Retinal pigment epithelial cell (primary cell): ENCODE results near the gene RPS6KB2.

ENCODE experiments used
- DNase-seq: peaks from one replicate; pipeline ENCODE4 v3.0.0-alpha.2; 2010; ENCODE audit warnings: low read depth
- H3K4me3 ChIP-seq: 2 replicates; pipeline ENCODE4 v1.5.1; 2011; ENCODE audit warnings: mild to moderate bottlenecking, low read length, control low read depth, moderate library complexity
- TF ChIP-seq, protein P1 (sequence below): conservative IDR thresholded peaks from 2 replicates; pipeline ENCODE4 v1.5.1; 2011; ENCODE audit warnings: low read depth, low read length, control low read depth, inconsistent platforms

The RPS6KB2 gene

DNA sequence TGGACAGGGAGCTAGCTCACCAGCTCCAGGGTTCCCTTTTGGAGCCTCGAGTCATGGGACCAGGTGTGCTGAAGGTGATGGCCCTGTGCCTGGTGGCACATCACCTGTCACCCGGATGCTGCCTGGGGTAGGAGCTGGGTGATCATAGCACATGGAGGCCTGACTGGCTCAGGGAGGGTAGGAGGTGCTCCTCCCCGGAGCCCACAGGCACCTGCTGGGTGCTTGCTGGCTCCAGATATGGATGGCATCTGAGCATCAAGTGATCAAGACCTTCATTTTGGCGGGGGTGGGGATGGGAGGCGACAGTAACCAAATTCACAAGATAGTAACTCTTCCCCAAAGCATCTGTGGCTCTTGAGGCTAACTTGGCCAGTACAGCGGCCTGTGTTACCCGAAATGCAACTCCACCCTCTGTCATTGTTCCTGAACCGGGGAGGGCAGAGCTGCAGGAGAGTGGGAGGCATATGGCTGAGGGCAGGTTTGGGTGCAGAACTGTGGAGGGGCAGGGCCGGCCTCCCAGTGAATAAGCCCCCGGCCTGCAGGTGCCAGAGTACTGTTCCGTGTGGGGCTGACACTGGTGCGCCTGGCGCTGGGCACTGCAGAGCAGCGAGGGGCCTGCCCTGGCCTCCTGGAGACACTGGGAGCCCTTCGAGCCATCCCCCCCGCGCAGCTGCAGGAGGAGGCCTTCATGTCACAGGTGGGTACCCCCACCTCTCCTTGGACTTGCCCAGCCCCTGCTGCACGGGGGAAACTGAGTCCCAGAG is 19.7 kb upstream of the RPS6KB2 start:
- TF ChIP-seq, protein P1, sequence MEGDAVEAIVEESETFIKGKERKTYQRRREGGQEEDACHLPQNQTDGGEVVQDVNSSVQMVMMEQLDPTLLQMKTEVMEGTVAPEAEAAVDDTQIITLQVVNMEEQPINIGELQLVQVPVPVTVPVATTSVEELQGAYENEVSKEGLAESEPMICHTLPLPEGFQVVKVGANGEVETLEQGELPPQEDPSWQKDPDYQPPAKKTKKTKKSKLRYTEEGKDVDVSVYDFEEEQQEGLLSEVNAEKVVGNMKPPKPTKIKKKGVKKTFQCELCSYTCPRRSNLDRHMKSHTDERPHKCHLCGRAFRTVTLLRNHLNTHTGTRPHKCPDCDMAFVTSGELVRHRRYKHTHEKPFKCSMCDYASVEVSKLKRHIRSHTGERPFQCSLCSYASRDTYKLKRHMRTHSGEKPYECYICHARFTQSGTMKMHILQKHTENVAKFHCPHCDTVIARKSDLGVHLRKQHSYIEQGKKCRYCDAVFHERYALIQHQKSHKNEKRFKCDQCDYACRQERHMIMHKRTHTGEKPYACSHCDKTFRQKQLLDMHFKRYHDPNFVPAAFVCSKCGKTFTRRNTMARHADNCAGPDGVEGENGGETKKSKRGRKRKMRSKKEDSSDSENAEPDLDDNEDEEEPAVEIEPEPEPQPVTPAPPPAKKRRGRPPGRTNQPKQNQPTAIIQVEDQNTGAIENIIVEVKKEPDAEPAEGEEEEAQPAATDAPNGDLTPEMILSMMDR, result no peak
- no peak for DNase-seq
- no peak overlapping the region for H3K4me3 ChIP-seq

DNA sequence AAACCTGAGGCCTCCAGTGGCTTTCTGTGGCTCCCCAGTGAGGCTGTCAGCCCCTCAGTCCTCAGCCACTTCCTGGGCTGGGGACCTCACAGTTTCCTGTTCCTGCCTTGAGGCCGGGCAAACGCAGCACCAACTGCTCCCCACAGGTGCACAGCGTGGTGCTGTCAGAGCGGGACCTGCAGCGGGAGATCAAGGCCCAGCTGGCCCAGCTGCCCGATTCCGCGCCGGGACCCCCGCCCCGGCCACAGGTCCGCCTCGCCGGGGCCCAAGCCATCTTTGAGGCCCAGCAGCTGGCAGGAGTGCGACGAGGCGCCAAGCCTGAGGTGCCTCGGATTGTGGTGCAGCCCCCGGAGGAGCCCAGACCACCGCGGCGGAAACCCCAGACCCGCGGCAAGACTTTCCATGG is 19.0 kb upstream of the RPS6KB2 start:
- no peak for DNase-seq
- TF ChIP-seq, protein P1, result no peak
- no peak overlapping the region for H3K4me3 ChIP-seq

DNA sequence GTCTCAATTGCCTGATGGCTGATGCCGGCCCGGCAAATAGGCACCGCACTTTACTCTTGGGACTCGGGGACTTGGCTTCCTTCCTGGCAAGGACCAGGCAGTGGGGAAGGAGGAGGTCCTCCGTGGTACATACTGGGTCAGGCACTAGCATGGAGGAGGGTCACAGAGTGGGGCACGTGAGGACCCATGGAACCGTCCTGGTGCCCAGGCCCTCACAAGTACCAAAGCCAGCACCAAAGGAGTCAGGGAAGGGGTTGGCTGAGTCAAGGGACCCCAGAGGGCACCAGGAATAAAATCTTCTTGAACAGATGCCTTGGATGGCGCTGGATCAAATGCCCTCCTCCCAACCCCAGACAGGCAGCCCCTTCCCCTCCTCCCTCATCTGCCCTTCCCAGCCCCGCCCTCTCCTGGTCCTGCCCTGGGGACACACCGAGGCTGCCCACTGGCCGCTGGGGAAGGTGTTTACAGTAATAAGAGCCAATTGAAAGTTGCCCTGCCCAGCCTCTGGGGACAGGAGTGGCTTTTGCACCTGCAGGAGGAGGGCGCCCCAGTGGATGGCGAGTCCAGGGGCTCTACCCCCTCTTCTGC is 18.4 kb upstream of the RPS6KB2 start:
- TF ChIP-seq, protein P1, result no peak
- DNase-seq, result no peak
- H3K4me3 ChIP-seq, result no peak overlapping the region

DNA sequence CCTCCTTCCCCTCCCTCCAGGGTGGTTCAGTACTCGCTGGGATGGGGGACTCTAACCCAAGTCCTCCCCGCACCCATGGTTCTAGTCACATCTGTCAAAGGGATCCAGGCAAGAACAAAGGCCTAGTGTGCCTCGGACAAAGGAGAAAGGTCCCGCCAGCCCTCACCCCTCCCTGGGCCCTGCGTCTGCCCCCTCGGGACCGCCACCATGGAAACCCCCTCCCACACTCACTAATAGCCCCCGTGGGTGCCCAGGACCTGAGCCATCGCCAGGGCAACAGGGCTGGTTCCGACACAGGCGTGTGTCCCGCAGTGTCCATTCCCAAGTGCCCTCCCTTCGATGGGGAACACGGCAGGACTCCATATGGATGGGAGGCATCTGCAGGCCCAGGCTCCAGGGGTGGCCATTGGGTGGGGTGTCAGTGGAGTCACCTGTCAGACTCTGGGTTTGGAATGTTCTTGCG is 17.9 kb upstream of the RPS6KB2 start:
- no peak overlapping the region for H3K4me3 ChIP-seq
- TF ChIP-seq, protein P1, result no peak
- no peak for DNase-seq

DNA sequence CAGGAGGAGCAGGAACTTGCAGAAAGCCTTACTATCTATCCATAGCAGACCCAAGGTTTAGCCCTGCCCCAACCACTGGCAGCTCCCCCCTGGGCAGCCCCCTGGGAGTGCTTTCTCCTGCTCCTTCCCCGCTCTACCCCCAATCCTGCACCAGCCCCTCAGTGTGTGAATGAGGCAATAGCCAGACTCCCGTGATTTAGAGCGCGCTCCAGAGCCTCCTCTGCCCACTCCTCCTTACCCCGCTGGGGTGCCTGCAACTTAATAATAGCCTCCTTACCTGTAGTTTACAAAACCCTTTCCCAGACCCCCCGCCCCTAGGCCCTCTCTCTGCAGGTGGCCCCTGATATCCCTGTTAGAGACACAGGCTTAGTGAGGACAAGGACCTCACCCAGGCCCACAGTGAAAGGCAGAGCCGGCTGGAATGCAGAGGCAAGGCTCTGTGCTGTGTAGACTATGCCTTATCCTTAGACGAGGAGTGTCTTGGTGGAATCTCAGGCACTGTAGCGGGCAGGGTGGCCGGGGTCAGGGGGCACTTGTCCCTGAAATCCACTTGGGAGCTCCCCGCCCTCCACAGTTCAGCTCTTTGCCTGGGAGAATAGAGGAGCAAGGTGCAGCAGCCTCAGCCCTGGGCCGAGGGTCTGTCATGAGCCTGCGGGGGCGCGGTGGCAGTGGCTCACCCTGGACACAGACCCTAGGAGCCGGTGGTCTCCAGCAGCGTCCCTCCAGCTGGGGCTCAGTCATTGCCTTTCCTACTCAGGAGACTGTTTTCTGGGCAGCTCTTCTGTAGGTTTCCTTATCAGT is 17.1 kb upstream of the RPS6KB2 start:
- DNase-seq, result no peak
- TF ChIP-seq, protein P1, result no peak
- no peak overlapping the region for H3K4me3 ChIP-seq

DNA sequence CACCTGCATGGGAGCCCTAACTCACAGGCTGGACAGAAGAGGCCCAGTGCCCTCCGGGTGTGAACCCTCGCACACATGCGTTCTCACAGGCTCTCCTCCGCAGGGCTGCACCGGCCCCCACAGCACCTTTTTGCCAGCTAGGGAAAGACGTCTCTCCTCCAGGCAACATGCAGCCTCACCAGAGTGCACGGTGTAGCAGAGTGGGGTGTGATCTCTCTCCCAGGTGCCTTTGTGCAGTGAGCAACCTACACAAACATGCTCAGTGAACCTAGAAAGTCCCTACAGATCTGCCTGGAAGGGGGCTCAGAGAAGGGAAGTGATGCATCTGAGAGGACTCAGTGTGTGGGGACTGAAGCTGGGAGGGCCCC is 16.5 kb upstream of the RPS6KB2 start:
- DNase-seq, result no peak
- H3K4me3 ChIP-seq, result no peak overlapping the region

More for the DNA sequence above, 16.5 kb upstream of the RPS6KB2 start:
- TF ChIP-seq, protein P1, result no peak
